ENCODE measurements around the gene LRRC25.

Gene LRRC25

DNA sequence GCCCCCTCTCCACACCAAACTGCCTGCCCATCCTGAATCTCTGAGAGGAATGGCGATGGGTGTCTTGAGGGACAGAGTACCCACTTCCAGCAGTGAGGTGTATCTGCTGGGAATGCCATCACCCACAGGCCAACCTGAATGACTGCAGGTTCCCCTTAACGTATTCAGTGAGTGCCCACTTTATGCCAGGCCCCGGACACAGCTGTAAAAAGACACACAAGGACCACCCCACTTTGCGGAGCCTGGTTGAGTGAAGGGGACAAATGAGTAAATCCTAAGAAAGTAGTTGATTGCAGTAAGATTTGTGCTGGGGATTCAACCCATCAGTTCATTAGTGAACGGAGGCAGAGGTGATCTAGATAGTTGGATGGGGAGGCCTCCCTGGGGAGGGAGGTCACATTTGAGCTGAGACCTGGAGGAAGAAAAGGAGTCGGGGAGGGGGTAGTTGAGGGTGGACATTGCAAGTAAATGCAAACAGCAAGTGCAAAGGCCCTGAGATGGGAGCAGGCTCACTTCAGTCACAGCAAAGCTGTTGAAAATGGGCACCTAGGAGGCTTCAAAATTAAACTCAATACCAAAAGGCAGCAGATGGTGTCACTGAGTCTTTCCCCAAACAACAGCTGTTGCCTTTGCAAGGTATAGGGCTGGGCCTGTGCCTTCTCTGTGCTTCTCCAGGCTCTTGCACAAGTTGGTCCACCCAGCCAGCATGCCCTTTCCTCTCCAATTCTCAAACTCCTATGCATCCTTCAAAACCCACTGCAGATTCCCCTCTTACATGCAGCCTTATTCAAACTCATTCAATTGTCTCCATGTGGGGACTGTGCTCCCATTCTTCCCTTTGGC lies 7.1 kb downstream of the LRRC25 start:
- TF ChIP-seq CTCF (conservative IDR thresholded peaks at IDR 0.05) = no peak
- no peak overlapping the region; the same call in 1 of the 2 replicates for H3K27ac ChIP-seq

DNA sequence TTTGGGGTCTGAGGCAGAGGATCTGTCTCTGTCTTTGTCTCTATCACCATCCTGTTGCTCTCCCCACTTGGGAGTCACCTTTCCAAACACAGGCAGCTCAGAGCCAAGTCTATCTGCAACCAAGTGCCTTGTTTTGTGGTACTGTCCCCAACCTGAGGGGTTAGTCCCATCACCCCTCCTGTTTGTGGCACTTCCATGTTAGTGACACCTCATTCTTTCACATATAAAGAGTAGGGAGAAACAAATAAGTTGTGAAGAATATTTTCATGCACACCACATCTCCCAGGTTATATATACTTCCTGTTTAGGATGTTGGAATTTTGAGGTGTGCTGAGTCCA lies 7.7 kb downstream of the LRRC25 start:
- TF ChIP-seq CTCF (conservative IDR thresholded peaks at IDR 0.05) = no peak
- no peak overlapping the region; the same call in 1 of the 2 replicates for H3K27ac ChIP-seq

- peak overlapping the region; percentile 51 for H3K27ac ChIP-seq
- TF ChIP-seq CTCF (conservative IDR thresholded peaks at IDR 0.05) = no peak
Observed at GRCh38 chr19:18388960-18389725, 8.3 kb downstream of the LRRC25 start.

DNA sequence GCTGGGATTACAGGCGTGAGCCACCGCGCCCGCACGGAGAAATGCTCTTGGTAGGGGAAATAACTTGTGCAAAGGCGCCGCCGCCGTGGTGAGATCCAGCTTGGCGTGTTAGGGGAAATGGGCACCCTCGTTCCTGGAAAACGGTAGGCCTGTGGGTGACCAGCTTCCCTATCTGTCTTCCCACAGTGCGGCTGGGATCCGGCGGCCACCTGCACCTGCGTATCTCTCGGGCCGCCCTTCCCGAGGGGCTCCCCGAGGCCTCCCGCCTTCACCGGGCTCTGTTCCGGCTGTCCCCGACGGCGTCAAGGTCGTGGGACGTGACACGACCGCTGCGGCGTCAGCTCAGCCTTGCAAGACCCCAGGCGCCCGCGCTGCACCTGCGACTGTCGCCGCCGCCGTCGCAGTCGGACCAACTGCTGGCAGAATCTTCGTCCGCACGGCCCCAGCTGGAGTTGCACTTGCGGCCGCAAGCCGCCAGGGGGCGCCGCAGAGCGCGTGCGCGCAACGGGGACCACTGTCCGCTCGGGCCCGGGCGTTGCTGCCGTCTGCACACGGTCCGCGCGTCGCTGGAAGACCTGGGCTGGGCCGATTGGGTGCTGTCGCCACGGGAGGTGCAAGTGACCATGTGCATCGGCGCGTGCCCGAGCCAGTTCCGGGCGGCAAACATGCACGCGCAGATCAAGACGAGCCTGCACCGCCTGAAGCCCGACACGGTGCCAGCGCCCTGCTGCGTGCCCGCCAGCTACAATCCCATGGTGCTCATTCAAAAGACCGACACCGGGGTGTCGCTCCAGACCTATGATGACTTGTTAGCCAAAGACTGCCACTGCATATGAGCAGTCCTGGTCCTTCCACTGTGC lies 9.1 kb downstream of the LRRC25 start:
- peak overlapping the region; percentile 51 for H3K27ac ChIP-seq
- peak; percentile 96 for TF ChIP-seq CTCF (conservative IDR thresholded peaks at IDR 0.05)

DNA sequence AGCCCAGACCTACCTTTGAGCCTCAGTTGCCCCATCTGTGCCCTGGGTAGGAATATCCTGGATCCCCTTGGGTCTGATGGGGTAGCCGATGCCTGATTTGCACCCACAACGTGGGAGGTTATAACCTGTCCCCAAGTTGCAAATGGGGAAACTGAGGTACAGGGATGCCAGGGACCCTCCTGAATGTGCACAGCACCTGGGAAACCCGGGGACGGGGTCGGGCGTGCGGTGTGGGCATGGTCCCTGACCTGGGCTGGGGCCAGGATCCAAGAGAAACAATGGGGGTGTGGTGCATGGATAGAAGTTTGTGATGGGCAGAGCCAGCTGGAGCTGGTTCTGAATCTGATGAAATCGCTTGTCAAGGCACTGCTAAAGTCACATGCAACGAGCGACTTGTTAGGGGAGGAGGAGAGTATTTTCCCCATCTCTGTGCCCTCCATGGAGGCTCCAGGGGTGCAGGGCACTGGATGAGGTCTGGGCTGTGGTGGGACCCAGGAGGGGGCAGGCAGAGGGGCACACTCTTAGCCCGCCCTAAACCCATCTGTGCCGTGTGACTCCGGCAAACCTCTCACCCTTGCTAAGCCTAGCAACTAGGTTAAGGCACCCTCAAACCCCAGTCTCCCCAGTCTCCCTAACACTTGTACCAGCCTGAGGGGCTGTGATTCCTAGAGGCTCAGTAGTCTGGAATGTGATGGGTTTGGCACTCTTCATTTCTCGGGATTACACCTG lies 10.7 kb downstream of the LRRC25 start:
- H3K27ac ChIP-seq = peak overlapping the region; percentile 51
- TF ChIP-seq CTCF (conservative IDR thresholded peaks at IDR 0.05) = no peak

DNA sequence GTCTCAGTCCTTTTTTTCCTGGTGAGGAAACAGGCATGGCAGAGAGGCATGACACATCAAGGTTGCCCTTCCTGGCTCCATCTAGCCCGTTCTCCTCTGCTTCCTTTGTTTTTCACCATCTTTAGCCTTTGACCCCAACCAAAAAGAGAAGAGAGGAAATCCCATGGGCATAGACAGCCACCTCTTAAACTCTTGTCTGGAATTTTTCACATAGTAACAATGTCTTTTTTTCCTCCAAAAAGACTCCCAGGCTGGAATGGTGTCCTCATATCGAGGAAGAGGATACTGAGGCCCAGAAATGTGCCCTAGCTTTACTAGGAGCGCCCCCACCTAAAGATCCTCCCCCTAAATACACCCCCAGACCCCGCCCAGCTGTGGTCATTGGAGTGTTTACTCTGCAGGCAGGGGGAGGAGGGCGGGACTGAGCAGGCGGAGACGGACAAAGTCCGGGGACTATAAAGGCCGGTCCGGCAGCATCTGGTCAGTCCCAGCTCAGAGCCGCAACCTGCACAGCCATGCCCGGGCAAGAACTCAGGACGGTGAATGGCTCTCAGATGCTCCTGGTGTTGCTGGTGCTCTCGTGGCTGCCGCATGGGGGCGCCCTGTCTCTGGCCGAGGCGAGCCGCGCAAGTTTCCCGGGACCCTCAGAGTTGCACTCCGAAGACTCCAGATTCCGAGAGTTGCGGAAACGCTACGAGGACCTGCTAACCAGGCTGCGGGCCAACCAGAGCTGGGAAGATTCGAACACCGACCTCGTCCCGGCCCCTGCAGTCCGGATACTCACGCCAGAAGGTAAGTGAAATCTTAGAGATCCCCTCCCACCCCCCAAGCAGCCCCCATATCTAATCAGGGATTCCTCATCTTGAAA lies 11.5 kb downstream of the LRRC25 start, which contains the start of gene GDF15:
GDF15 (plus strand) TSS at position 484 of the 868 bp plus-strand sequence; CDS start at position 516, 32 bp downstream.
- peak within 1 kb of the TSS; percentile 51 for H3K27ac ChIP-seq

More for the DNA sequence above, 11.5 kb downstream of the LRRC25 start, which contains the start of gene GDF15:
- peak; percentile 77 for TF ChIP-seq CTCF (conservative IDR thresholded peaks at IDR 0.05)
